ENCODE data around the gene ACIN1. TPM values are rescaled to one million over a fixed set of nuclear protein-coding genes. Genes with fewer than 3 reads are reported as not detected.

Gene ACIN1
- total RNA-seq, 1 experiment from 2014 or later = 171 TPM

- Histone ChIP-seq H3K27me3 (ENCODE audit: insufficient read depth, low read depth) (no peaks in the 10 kb centered on the region), H3F3A (ENCODE audit: insufficient read depth, low read depth) (no peaks in the 10 kb centered on the region), H3K4me1 (replicated peaks; ENCODE audit: insufficient read depth) (peaks cover 13% of the 10 kb centered on the region), H3K36me3 (ENCODE audit: low read depth) (peaks cover 43% of the 10 kb centered on the region), H2AFZ (no peak overlapping the region), H3K4me2 (no peak overlapping the region), H4K20me1 (ENCODE audit: insufficient read depth) (peaks cover 12% of the 10 kb centered on the region), H3K4me3 (no peak overlapping the region), H3K27ac (no peak overlapping the region), H3K9me3 (ENCODE audit: insufficient read depth, low read depth) (no peaks in the 10 kb centered on the region), H3K9me2 (ENCODE audit: insufficient read depth) (no peaks in the 10 kb centered on the region), H3K79me2 (ENCODE audit: low read depth) (peaks cover 51% of the 10 kb centered on the region)
- TF ChIP-seq EZH2 (IDR thresholded peaks at IDR 0.05; ENCODE audit: low read depth) (no peak), CTCF (conservative IDR thresholded peaks at IDR 0.05) (no peak)
- intact Hi-C loops (cut with micrococcal nuclease; ENCODE audit: unreplicated experiment) = no loop called here
- no TSS peak for BruUV-seq (replicated peaks)
- no peak for DNase-seq
- POLR2A ChIA-PET (ENCODE audit: unreplicated experiment) = no interaction called here
- CTCF ChIA-PET = no interaction called here
Observed at GRCh38 chr14:23089498-23090253, 5.3 kb downstream of the ACIN1 start.

GRCh38 chr14:23086565-23086964 is 8.4 kb downstream of the ACIN1 start:
- H3F3A ChIP-seq (ENCODE audit: insufficient read depth, low read depth) = peaks cover 3% of the 10 kb centered on the region; the same call in 1 of the 2 replicates
- DNase-seq = no peak
- peaks cover 20% of the 10 kb centered on the region for H3K79me2 ChIP-seq (ENCODE audit: low read depth)
- H3K36me3 ChIP-seq (ENCODE audit: low read depth) = peaks cover 30% of the 10 kb centered on the region
- H3K27ac ChIP-seq = no peak overlapping the region
- BruUV-seq (replicated peaks) = no TSS peak
- no peaks in the 10 kb centered on the region for H3K9me3 ChIP-seq (ENCODE audit: insufficient read depth, low read depth)
- no peak overlapping the region for H3K4me2 ChIP-seq
- no peak overlapping the region for H3K4me3 ChIP-seq
- CTCF ChIA-PET = no interaction called here
- H4K20me1 ChIP-seq (ENCODE audit: insufficient read depth) = no peaks in the 10 kb centered on the region
- H3K9me2 ChIP-seq (ENCODE audit: insufficient read depth) = no peaks in the 10 kb centered on the region
- POLR2A ChIA-PET (ENCODE audit: unreplicated experiment) = no interaction called here
- intact Hi-C loops (cut with micrococcal nuclease; ENCODE audit: unreplicated experiment) = no loop called here
- no peak for TF ChIP-seq CTCF (conservative IDR thresholded peaks at IDR 0.05)
- no peak for TF ChIP-seq EZH2 (IDR thresholded peaks at IDR 0.05; ENCODE audit: low read depth)
- H3K27me3 ChIP-seq (ENCODE audit: insufficient read depth, low read depth) = no peaks in the 10 kb centered on the region
- no peak overlapping the region for H2AFZ ChIP-seq
- H3K4me1 ChIP-seq (replicated peaks; ENCODE audit: insufficient read depth) = no peaks in the 10 kb centered on the region

- H3K4me1 ChIP-seq (replicated peaks; ENCODE audit: insufficient read depth) = peaks cover 4% of the 10 kb centered on the region; the same call in 1 of the 2 replicates
- POLR2A ChIA-PET (ENCODE audit: unreplicated experiment) = no interaction called here
- TF ChIP-seq CTCF (conservative IDR thresholded peaks at IDR 0.05) (no peak), EZH2 (IDR thresholded peaks at IDR 0.05; ENCODE audit: low read depth) (no peak)
- H2AFZ ChIP-seq = no peak overlapping the region
- H3K9me2 ChIP-seq (ENCODE audit: insufficient read depth) = no peaks in the 10 kb centered on the region
- H3K4me2 ChIP-seq = no peak overlapping the region
- intact Hi-C loops (cut with micrococcal nuclease; ENCODE audit: unreplicated experiment) = no loop called here
- H3K79me2 ChIP-seq (ENCODE audit: low read depth) = peaks cover 10% of the 10 kb centered on the region; the same call in 1 of the 2 replicates
- peaks cover 14% of the 10 kb centered on the region; the same call in 1 of the 2 replicates for H3F3A ChIP-seq (ENCODE audit: insufficient read depth, low read depth)
- H3K27me3 ChIP-seq (ENCODE audit: insufficient read depth, low read depth) = no peaks in the 10 kb centered on the region
- BruUV-seq (replicated peaks) = no TSS peak
- DNase-seq = no peak
- CTCF ChIA-PET = interaction anchor here (0.6 kb wide), 1 partner anchor 91 kb away, joined by 4 read pairs; no protein-coding TSS in a partner anchor
- H3K36me3 ChIP-seq (ENCODE audit: low read depth) = peaks cover 29% of the 10 kb centered on the region
- no peak overlapping the region for H3K4me3 ChIP-seq
- H4K20me1 ChIP-seq (ENCODE audit: insufficient read depth) = no peaks in the 10 kb centered on the region
- H3K27ac ChIP-seq = no peak overlapping the region
- H3K9me3 ChIP-seq (ENCODE audit: insufficient read depth, low read depth) = no peaks in the 10 kb centered on the region
Observed at GRCh38 chr14:23085458-23085857, 9.5 kb downstream of the ACIN1 start.
